Esophagus squamous epithelium (tissue), 5 donors: Measurements from ENCODE around the gene STK17B. TPM values are rescaled to one million over a fixed set of nuclear protein-coding genes. Genes with fewer than 3 reads are reported as not detected.

ENCODE experiments used
- DNase-seq: peaks from one replicate; lab custom pipeline; 2025; lab: John Stamatoyannopoulos, UW
- H3K27ac ChIP-seq, 4 donors: fragments of 200-600 bp; sonication (generic); one replicate each; pipeline ENCODE4 v1.5.1; 2016 to 2019; ENCODE audit warnings: mild to moderate bottlenecking in 1 of 4
- H3K27me3 ChIP-seq, 4 donors: fragments of 200-600 bp; sonication (generic); 1 replicate in 3 of 4; 2 replicates in 1 of 4; pipeline versions ENCODE4 v1.5.1 to v1.6.0; 2017 to 2021; ENCODE audit warnings: antibody characterized with exemption in 1 of 4
- H3K36me3 ChIP-seq, 3 donors: fragments of 200-600 bp; sonication (generic); one replicate each; pipeline ENCODE4 v1.5.1; 2016 to 2019
- H3K4me1 ChIP-seq, 3 donors: fragments of 200-600 bp; sonication (generic); one replicate each; pipeline ENCODE4 v1.5.1; 2017 to 2019
- H3K4me3 ChIP-seq, 4 donors: fragments of 200-600 bp; sonication (generic); 1 replicate in 3 of 4; 2 replicates in 1 of 4; pipeline ENCODE4 v1.5.1; 2016 to 2019; ENCODE audit warnings: mild to moderate bottlenecking in 2 of 4, moderate library complexity in 1 of 4
- H3K9me3 ChIP-seq, 3 donors: fragments of 200-600 bp; sonication (generic); one replicate each; pipeline ENCODE4 v1.5.1; 2016 to 2019
- POLR2A ChIP-seq, 4 donors: fragments of 450-650 bp; IDR thresholded peaks; one replicate each; pipeline ENCODE4 v1.6.1; 2017; ENCODE audit warnings: antibody characterized with exemption in 4 of 4, mild to moderate bottlenecking in 4 of 4, moderate library complexity in 3 of 4
- WGBS, 2 donors: methylation state at CpG; one replicate each; pipeline ENCODE4 v1.1.5; 2018; 5-methylcytosine and 5-hydroxymethylcytosine counted together
- intact Hi-C: fragments of 100-400 bp; cut with DNase I; formaldehyde crosslinking; loops from one replicate; pipeline ENCODE4 v1.15.0; 2022
- total RNA-seq, 4 donors: library from RNA; depleted of rRNA; stranded (reverse); fragments of >200 nt; gene quantifications; one replicate each; pipeline ENCODE4 v1.1.0, GENCODE V29; 2016
- TF ChIP-seq, protein P1 (sequence below), 6 experiments: fragments of 450-650 bp in 4 of 6; fragments of 200-600 bp in 2 of 6; sonication (generic) in 2 of 6; IDR thresholded peaks; one replicate each; pipeline ENCODE4 v1.5.1; 2016 to 2019; ENCODE audit warnings: antibody characterized with exemption in 6 of 6, mild to moderate bottlenecking in 4 of 6, moderate library complexity in 4 of 6
- donor health status: DM: yes; HTN: yes; CAD: no.

Gene STK17B
- total RNA-seq, 4 donors from 2014 or later: 7.9 to 32.2 (median 18.2) TPM

GRCh38 chr2:196160946-196161345 is 10.4 kb downstream of the STK17B start:
- Histone ChIP-seq H3K4me1 (no peaks in the 10 kb centered on the region), H3K27ac (peak overlapping the region in 2 of 4 donors; percentile 20 to 21)
- WGBS, 2 donors: 65 to 85% methylated on average over 4 of the region's 4 CpGs

DNA sequence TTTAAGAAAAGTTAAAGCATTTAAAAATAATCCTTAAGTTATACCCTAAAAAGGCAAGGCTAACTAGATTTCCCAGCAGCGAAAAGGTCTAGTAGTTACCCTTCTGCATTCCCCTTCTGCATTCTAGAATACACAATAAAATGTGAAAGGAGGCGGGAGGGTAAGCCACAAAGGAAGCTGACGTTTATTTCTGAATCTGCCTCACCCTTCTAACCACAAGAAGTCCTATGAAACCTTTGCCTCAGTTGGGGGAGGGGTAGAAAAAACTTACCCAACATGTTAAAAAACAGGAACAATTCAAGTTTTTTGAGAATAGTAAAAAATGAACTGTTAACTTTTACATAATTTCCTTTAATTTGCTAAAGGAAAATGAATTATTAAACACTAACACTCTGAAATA is 11.3 kb downstream of the STK17B start:
- intact Hi-C loops: no loop called here
- peak in 2 of 4 donors; percentile 11 to 65 for TF ChIP-seq POLR2A (IDR thresholded peaks at IDR 0.05)
- TF ChIP-seq, protein P1, sequence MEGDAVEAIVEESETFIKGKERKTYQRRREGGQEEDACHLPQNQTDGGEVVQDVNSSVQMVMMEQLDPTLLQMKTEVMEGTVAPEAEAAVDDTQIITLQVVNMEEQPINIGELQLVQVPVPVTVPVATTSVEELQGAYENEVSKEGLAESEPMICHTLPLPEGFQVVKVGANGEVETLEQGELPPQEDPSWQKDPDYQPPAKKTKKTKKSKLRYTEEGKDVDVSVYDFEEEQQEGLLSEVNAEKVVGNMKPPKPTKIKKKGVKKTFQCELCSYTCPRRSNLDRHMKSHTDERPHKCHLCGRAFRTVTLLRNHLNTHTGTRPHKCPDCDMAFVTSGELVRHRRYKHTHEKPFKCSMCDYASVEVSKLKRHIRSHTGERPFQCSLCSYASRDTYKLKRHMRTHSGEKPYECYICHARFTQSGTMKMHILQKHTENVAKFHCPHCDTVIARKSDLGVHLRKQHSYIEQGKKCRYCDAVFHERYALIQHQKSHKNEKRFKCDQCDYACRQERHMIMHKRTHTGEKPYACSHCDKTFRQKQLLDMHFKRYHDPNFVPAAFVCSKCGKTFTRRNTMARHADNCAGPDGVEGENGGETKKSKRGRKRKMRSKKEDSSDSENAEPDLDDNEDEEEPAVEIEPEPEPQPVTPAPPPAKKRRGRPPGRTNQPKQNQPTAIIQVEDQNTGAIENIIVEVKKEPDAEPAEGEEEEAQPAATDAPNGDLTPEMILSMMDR (IDR thresholded peaks at IDR 0.05): no peak
- peak overlapping the region in 2 of 4 donors; percentile 45 to 57 for H3K27ac ChIP-seq
- peak; percentile 17 for DNase-seq
- H3K4me3 ChIP-seq: no peak overlapping the region
- H3K36me3 ChIP-seq: peaks cover 0 to 10% (median 0%) of the 10 kb centered on the region in 3 donors
- WGBS, 2 donors: 44 to 47% methylated on average over 3 of the region's 3 CpGs
- H3K27me3 ChIP-seq: no peaks in the 10 kb centered on the region
- H3K9me3 ChIP-seq: no peaks in the 10 kb centered on the region
- no peaks in the 10 kb centered on the region for H3K4me1 ChIP-seq

More at GRCh38 chr2:196160946-196161345, 10.4 kb downstream of the STK17B start:
- no peak for DNase-seq
- no peak overlapping the region for H3K4me3 ChIP-seq
- TF ChIP-seq POLR2A (IDR thresholded peaks at IDR 0.05): no peak
- TF ChIP-seq, protein P1 (IDR thresholded peaks at IDR 0.05): no peak
- intact Hi-C loops: no loop called here
- H3K9me3 ChIP-seq: no peaks in the 10 kb centered on the region
- peaks cover 0 to 10% (median 0%) of the 10 kb centered on the region in 3 donors for H3K36me3 ChIP-seq
- H3K27me3 ChIP-seq: no peaks in the 10 kb centered on the region

DNA sequence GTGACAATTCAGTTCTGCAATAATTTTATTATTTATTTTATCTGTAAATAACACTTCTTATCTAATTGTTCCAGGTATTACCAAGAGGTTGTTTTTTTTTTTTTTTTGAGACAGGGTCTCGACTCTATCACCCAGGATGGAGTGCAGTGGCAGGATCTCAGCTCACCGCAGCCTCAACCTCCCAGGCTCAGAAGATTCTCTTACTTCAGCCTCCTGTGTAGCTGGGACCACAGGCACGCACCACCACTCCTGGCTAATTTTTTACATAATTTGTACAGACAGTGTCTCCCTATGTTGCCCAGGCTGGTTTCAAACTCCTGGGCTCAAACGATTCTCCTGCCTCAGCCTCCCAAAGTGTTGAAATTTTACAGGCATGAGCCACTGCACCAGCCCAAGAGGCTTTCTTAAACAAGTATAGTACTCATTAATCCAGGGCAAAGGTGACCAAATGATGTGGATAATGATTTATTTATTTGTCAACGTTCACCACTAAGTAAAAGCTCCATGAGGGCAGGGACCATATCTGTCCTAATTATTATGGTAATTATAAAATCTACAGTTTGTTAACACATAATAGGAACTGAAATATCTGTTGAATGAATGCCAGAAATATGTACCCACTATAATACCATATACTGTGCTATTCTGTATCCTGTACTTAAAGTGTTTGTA is 12.0 kb downstream of the STK17B start:
- intact Hi-C loops: no loop called here
- H3K27me3 ChIP-seq: no peaks in the 10 kb centered on the region
- no peak overlapping the region for H3K4me3 ChIP-seq
- TF ChIP-seq POLR2A (IDR thresholded peaks at IDR 0.05): no peak
- TF ChIP-seq, protein P1 (IDR thresholded peaks at IDR 0.05): no peak
- H3K9me3 ChIP-seq: no peaks in the 10 kb centered on the region
- peaks cover 0 to 10% (median 0%) of the 10 kb centered on the region in 3 donors for H3K36me3 ChIP-seq
- peak overlapping the region in 3 of 4 donors; percentile 30 to 57 (median 45) for H3K27ac ChIP-seq
- DNase-seq: no peak
- 69 to 79% methylated on average over 5 of the region's 5 CpGs for WGBS, 2 donors
- no peaks in the 10 kb centered on the region for H3K4me1 ChIP-seq

DNA sequence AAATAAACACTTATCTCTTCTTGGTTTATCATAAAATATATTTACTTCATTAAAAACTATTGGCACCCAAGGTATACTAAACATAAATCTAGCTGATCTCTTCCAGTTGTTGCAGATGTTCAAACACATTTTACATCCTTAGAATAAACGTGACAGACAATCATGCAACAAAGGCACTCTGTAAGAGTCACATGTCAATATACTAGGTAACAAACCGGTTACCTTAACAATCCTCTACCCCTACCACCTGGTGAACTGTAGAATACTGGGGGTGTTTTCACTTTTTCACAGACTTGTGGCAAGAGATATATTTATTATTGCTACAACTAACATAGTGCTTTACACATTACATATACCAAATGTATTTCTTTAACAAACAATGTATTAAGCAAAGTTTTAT is 15.8 kb downstream of the STK17B start:
- no peaks in the 10 kb centered on the region for H3K4me1 ChIP-seq
- DNase-seq: no peak
- no peaks in the 10 kb centered on the region for H3K9me3 ChIP-seq
- H3K27ac ChIP-seq: no peak overlapping the region
- WGBS, 2 donors: 17 to 19% methylated on average over 2 of the region's 2 CpGs
- intact Hi-C loops: no loop called here
- no peaks in the 10 kb centered on the region for H3K27me3 ChIP-seq
- no peak overlapping the region for H3K4me3 ChIP-seq
- TF ChIP-seq, protein P1 (IDR thresholded peaks at IDR 0.05): no peak
- no peak for TF ChIP-seq POLR2A (IDR thresholded peaks at IDR 0.05)
- H3K36me3 ChIP-seq: peaks cover 0 to 19% (median 0%) of the 10 kb centered on the region in 3 donors

DNA sequence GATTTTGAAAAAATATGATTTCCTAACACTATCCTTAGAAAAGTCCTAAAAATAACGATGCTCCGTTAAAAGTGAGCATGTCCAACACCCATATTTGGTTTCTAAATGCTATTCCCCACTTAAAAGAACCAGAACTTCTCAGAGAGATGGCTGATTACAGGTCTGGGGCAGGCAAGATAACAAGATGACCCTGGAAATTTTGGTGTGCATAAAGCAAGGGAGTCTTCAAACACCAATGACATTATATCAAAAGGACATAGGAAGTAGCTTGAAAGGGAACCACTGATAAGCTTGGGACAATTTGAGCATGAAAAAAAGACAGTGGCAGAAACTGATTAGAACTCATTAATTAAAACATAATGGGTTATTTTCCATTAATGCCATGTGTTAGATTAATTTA is 17.9 kb downstream of the STK17B start:
- Histone ChIP-seq H3K36me3 (peaks cover 0 to 26% (median 0%) of the 10 kb centered on the region in 3 donors), H3K9me3 (no peaks in the 10 kb centered on the region), H3K27ac (no peak overlapping the region), H3K4me3 (no peak overlapping the region), H3K4me1 (no peaks in the 10 kb centered on the region), H3K27me3 (no peaks in the 10 kb centered on the region)
- WGBS, 2 donors: 91 to 93% methylated on average over 2 of the region's 2 CpGs
- TF ChIP-seq POLR2A (IDR thresholded peaks at IDR 0.05): no peak
- TF ChIP-seq, protein P1 (IDR thresholded peaks at IDR 0.05): no peak
- DNase-seq: no peak
- intact Hi-C loops: no loop called here
